Gastroesophageal sphincter (tissue), 4 donors: ENCODE data around the gene KASH5. TPM values are rescaled to one million over a fixed set of nuclear protein-coding genes. Genes with fewer than 3 reads are reported as not detected.

Experiments
- ATAC-seq: fragments of 150-250 bp; one replicate; pipeline ENCODE4 v1.9.1; 2016; ENCODE audit warnings: mild to moderate bottlenecking, moderate library complexity
- H3K27ac ChIP-seq, 4 donors: fragments of 200-600 bp; sonication (generic) in 3 of 4; 1 replicate in 3 of 4; 2 replicates in 1 of 4; pipeline ENCODE4 v1.5.1; 2016 to 2019
- H3K27me3 ChIP-seq: fragments of 200-600 bp; sonication (generic); one replicate; pipeline ENCODE4 v1.5.1; 2019
- H3K36me3 ChIP-seq, 2 donors: fragments of 200-600 bp; sonication (generic); one replicate each; pipeline ENCODE4 v1.5.1; 2019; ENCODE audit warnings: control low read depth in 1 of 2
- H3K4me1 ChIP-seq, 3 donors: fragments of 200-600 bp; sonication (generic); 1 replicate in 2 of 3; 2 replicates in 1 of 3; pipeline ENCODE4 v1.5.1; 2016 to 2019; ENCODE audit warnings: control low read depth in 2 of 3
- H3K4me3 ChIP-seq, 2 donors: fragments of 200-600 bp; sonication (generic); one replicate each; pipeline ENCODE4 v1.5.1; 2019; ENCODE audit warnings: mild to moderate bottlenecking in 1 of 2, moderate library complexity in 1 of 2
- H3K9me3 ChIP-seq, 3 donors: fragments of 200-600 bp; sonication (generic); one replicate each; pipeline ENCODE4 v1.5.1; 2017 to 2019; ENCODE audit warnings: control low read depth in 2 of 3
- CTCF ChIP-seq, 4 experiments: fragments of 200-600 bp in 2 of 4; fragments of 450-650 bp in 2 of 4; sonication (generic) in 1 of 4; IDR thresholded peaks; one replicate each; pipeline ENCODE4 v1.5.1; 2017 to 2019; ENCODE audit warnings: antibody characterized with exemption in 4 of 4, mild to moderate bottlenecking in 2 of 4, moderate library complexity in 2 of 4
- EP300 ChIP-seq: sonication (generic); formaldehyde crosslinking; IDR thresholded peaks from one replicate; pipeline ENCODE4 v1.6.1; 2017; ENCODE audit warnings: antibody characterized with exemption, mild to moderate bottlenecking
- POLR2A ChIP-seq, 2 donors: fragments of 450-650 bp; IDR thresholded peaks; one replicate each; pipeline ENCODE4 v1.6.1; 2017; ENCODE audit warnings: antibody characterized with exemption in 2 of 2, mild to moderate bottlenecking in 2 of 2, moderate library complexity in 1 of 2
- POLR2AphosphoS5 ChIP-seq: sonication (generic); formaldehyde crosslinking; IDR thresholded peaks from one replicate; pipeline ENCODE4 v1.6.1; 2017; ENCODE audit warnings: antibody characterized with exemption
- WGBS, 2 donors: methylation state at CpG; one replicate each; pipeline ENCODE4 v1.1.5; 2018; ENCODE audit warnings: low coverage in 1 of 2; 5-methylcytosine and 5-hydroxymethylcytosine counted together
- total RNA-seq, 4 donors: library from RNA; depleted of rRNA; stranded (reverse); fragments of >200 nt; gene quantifications; one replicate each; pipeline ENCODE4 v1.1.0, GENCODE V29; 2016

KASH5 gene
- total RNA-seq, 4 donors from 2014 or later, result not detected

- Histone ChIP-seq H3K27me3 (no peaks in the 10 kb centered on the region), H3K27ac (peak overlapping the region in 2 of 4 donors; percentile 64 to 69), H3K4me3 (no peak overlapping the region), H3K4me1 (peaks cover 0 to 57% (median 6%) of the 10 kb centered on the region in 3 donors), H3K9me3 (no peaks in the 10 kb centered on the region), H3K36me3 (peaks cover 0 to 76% of the 10 kb centered on the region in 2 donors)
- TF ChIP-seq POLR2A (IDR thresholded peaks at IDR 0.05), result no peak
- 69% methylated on average over 6 of the region's 9 CpGs; no CpG with 5 or more reads in 1 of the 2 donors for WGBS, 2 donors
- no peak for ATAC-seq
Observed at GRCh38 chr19:49357186-49357585, 30.9 kb upstream of the KASH5 start.

- Histone ChIP-seq H3K9me3 (no peaks in the 10 kb centered on the region), H3K27ac (peak overlapping the region in 3 of 4 donors; percentile 50 to 95 (median 93)), H3K4me3 (no peak overlapping the region), H3K4me1 (peaks cover 0 to 76% (median 11%) of the 10 kb centered on the region in 3 donors), H3K36me3 (peaks cover 0 to 46% of the 10 kb centered on the region in 2 donors), H3K27me3 (no peaks in the 10 kb centered on the region)
- WGBS, 2 donors, result 60 to 70% methylated on average over 1 to 8 of the region's 17 CpGs
- TF ChIP-seq CTCF (IDR thresholded peaks at IDR 0.05) (no peak), EP300 (no peak)
- ATAC-seq, result no peak
Observed at GRCh38 chr19:49359851-49360820, 27.9 kb upstream of the KASH5 start.

- Histone ChIP-seq H3K27ac (peak overlapping the region; percentile 83 to 99 (median 94)), H3K27me3 (no peaks in the 10 kb centered on the region), H3K9me3 (no peaks in the 10 kb centered on the region), H3K4me1 (peaks cover 0 to 63% (median 11%) of the 10 kb centered on the region in 3 donors), H3K36me3 (peaks cover 0 to 36% of the 10 kb centered on the region in 2 donors), H3K4me3 (peak overlapping the region; percentile 57 to 79)
- TF ChIP-seq POLR2A (IDR thresholded peaks at IDR 0.05) (peak in 1 of 2 donors; percentile 31), POLR2AphosphoS5 (peak; percentile 76), EP300 (no peak)
- ATAC-seq, result peak; percentile 40
- 3% methylated on average over 4 of the region's 27 CpGs; no CpG with 5 or more reads in 1 of the 2 donors for WGBS, 2 donors
Observed at GRCh38 chr19:49361438-49362047, 26.5 kb upstream of the KASH5 start.

- Histone ChIP-seq H3K36me3 (peaks cover 0 to 28% of the 10 kb centered on the region in 2 donors), H3K4me3 (peak within 1 kb of the TSS; percentile 57 to 79), H3K27ac (peak within 1 kb of the TSS; percentile 83 to 99 (median 94)), H3K9me3 (no peaks in the 10 kb centered on the region), H3K27me3 (no peaks in the 10 kb centered on the region), H3K4me1 (peaks cover 0 to 55% (median 11%) of the 10 kb centered on the region in 3 donors)
- WGBS, 2 donors, result 0 to 2% methylated on average over 11 to 12 of the region's 52 CpGs
- ATAC-seq, result peak; percentile 28
- TF ChIP-seq POLR2A (IDR thresholded peaks at IDR 0.05), result peak in 1 of 2 donors; percentile 33
- TF ChIP-seq POLR2AphosphoS5, result peak; percentile 63
- no peak for TF ChIP-seq CTCF (IDR thresholded peaks at IDR 0.05)
Observed at GRCh38 chr19:49362048-49362928, 25.8 kb upstream of the KASH5 start, which contains the start of gene TEAD2. TEAD2 (minus strand) TSS chr19:49362416; CDS start chr19:49360075, 2,341 bp downstream.

GRCh38 chr19:49362929-49363267 lies 25.2 kb upstream of the KASH5 start:
- H3K27ac ChIP-seq, result peak overlapping the region; percentile 83 to 99 (median 94)
- peaks cover 0 to 49% (median 11%) of the 10 kb centered on the region in 3 donors for H3K4me1 ChIP-seq
- peaks cover 0 to under 1% (median 0%) of the 10 kb centered on the region in 3 donors for H3K9me3 ChIP-seq
- H3K36me3 ChIP-seq, result peaks cover 0 to 22% of the 10 kb centered on the region in 2 donors
- H3K27me3 ChIP-seq, result no peaks in the 10 kb centered on the region
- no peak for ATAC-seq
- WGBS, 2 donors, result 0% methylated on average over 6 of the region's 14 CpGs; no CpG with 5 or more reads in 1 of the 2 donors
- TF ChIP-seq POLR2A (IDR thresholded peaks at IDR 0.05), result no peak
- TF ChIP-seq CTCF (IDR thresholded peaks at IDR 0.05), result no peak
- no peak for TF ChIP-seq EP300
- TF ChIP-seq POLR2AphosphoS5, result no peak
- H3K4me3 ChIP-seq, result peak overlapping the region; percentile 57 to 79
